GM12873 (cell line): ENCODE measurements around the gene SLC50A1.

Experiments used
- TF ChIP-seq, protein P1 (sequence below): IDR thresholded peaks from 2 replicates; pipeline ENCODE4 v1.5.1; 2012; ENCODE audit warnings: low read depth, mild to moderate bottlenecking, moderate library complexity, low read length, control low read depth; ENCODE audit not compliant: insufficient read depth; ENCODE audit errors: missing control alignments

SLC50A1 gene

GRCh38 chr1:155093911-155094621, 41.6 kb upstream of the SLC50A1 start:
- TF ChIP-seq, protein P1, sequence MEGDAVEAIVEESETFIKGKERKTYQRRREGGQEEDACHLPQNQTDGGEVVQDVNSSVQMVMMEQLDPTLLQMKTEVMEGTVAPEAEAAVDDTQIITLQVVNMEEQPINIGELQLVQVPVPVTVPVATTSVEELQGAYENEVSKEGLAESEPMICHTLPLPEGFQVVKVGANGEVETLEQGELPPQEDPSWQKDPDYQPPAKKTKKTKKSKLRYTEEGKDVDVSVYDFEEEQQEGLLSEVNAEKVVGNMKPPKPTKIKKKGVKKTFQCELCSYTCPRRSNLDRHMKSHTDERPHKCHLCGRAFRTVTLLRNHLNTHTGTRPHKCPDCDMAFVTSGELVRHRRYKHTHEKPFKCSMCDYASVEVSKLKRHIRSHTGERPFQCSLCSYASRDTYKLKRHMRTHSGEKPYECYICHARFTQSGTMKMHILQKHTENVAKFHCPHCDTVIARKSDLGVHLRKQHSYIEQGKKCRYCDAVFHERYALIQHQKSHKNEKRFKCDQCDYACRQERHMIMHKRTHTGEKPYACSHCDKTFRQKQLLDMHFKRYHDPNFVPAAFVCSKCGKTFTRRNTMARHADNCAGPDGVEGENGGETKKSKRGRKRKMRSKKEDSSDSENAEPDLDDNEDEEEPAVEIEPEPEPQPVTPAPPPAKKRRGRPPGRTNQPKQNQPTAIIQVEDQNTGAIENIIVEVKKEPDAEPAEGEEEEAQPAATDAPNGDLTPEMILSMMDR: peak; percentile 39

DNA sequence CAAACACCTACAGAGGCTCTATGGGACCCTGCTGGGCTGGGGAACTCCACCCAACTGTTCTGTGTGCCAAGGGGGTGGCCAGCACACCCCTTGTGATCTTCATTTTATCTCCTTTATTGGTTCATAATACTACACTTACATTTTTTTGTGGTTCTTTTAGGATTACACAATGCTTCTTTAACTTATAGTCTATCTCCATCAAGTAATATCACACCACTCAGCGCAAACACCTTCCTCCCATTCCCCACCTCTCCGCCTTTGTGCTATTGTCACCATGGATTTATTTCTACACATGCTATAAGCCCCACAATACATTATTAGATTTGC, 41.1 kb upstream of the SLC50A1 start:
- TF ChIP-seq, protein P1: no peak

DNA sequence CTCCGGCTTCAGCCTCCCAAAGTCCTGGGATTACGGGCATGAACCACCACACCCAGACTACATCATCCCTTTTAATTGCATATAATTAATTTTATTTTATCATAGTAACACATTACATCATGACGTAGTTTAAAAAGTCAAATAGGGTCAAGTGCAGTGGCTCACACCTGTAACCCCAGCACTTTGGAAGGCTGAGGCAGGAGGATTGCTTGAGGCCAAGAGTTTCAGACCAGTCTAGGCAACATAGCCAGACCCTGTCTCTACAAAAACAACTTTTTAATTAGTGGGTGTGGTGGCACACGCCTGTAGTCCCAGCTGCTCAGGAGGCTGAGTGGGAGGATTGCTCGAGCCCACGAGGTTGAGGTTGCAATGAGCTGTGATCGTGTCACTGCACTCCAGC, 36.3 kb upstream of the SLC50A1 start:
- TF ChIP-seq, protein P1: no peak

GRCh38 chr1:155103325-155103724, 32.3 kb upstream of the SLC50A1 start:
- TF ChIP-seq, protein P1: no peak

- TF ChIP-seq, protein P1: no peak
Measured at GRCh38 chr1:155104605-155105534, 30.8 kb upstream of the SLC50A1 start.

- TF ChIP-seq, protein P1: no peak
Measured at GRCh38 chr1:155105604-155106011, 30.0 kb upstream of the SLC50A1 start.

DNA sequence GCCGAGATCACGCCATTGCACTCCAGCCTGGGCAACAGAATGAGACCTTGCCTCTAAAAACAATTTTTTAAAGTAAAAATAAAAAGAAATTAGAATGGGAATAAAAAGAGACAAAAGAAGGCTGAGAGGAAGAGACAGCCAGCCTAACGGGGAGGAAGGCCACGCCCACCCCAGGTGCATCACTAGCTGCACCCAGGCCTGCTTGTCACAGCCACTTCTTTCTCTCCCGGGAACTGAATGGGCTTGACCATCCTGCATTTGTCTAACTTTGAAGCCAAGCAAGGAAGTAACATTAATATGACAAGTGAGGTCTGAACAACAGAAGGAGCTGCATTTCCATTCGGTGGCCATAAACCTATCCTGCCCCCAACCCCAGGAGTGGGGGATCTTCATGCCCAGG, 28.8 kb upstream of the SLC50A1 start:
- TF ChIP-seq, protein P1: no peak
